ENCODE data around the gene POLR1A. TPM values are rescaled to one million over a fixed set of nuclear protein-coding genes. Genes with fewer than 3 reads are reported as not detected.

POLR1A gene
- total and polyA plus RNA-seq, 7 experiments from 2014 or later = 2.9 to 44.4 (median 19.0) TPM

DNA sequence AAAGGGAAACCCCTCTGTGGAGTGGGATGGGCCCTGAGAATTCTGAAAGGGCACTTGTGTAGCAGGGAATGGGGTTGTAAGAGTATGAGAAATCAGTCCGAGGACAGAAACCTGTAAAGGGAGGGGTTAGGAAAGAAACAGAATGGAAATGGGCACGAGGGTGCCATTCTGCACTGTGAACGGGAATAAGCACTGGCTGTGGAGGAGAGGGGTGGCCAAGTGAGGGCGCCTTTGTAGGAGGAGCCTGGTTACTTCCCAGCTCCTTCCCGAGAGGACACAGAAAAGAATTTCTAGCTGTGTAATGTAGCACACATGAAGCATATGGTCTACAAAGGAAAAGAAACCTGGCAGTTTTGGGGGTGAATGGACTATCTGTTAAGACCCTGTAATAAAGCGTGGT, 53.4 kb downstream of the POLR1A start:
- Mint-ChIP-seq H3K27me3 (no peaks in the 10 kb centered on the region), H3K36me3 (peaks cover 14 to 60% (median 20%) of the 10 kb centered on the region in 5 donors), H3K4me1 (peaks cover 0 to 8% (median 0%) of the 10 kb centered on the region in 7 donors), H3K27ac (no peak overlapping the region), H3K4me3 (no peak overlapping the region), H3K9me3 (no peaks in the 10 kb centered on the region)
- no peaks in the 10 kb centered on the region for H3K9me3 ChIP-seq (ENCODE audit: control insufficient read depth in 2 of 3, low read length in 3 of 3)
- no peaks in the 10 kb centered on the region for H3K27me3 ChIP-seq (ENCODE audit: control insufficient read depth in 2 of 2, insufficient read depth in 2 of 2, low read length in 2 of 2)
- no peak overlapping the region for H3K4me3 ChIP-seq (ENCODE audit: low read length)
- DNase-seq (no peak), ATAC-seq (no peak)
- ChIA-PET POLR2A (no interaction called here), CTCF (no interaction called here)
- no peaks in the 10 kb centered on the region for H3K4me1 ChIP-seq (ENCODE audit: control insufficient read depth in 2 of 2, insufficient read depth in 2 of 2, low read length in 2 of 2)
- intact Hi-C loops (cut with micrococcal nuclease) = no loop called here
- H3K36me3 ChIP-seq (ENCODE audit: control insufficient read depth in 2 of 3, insufficient read depth in 3 of 3, low read length in 3 of 3) = peaks cover 0 to 72% (median 12%) of the 10 kb centered on the region in 3 experiments
- no peak overlapping the region for H3K27ac ChIP-seq (ENCODE audit: low read depth, low read length)

DNA sequence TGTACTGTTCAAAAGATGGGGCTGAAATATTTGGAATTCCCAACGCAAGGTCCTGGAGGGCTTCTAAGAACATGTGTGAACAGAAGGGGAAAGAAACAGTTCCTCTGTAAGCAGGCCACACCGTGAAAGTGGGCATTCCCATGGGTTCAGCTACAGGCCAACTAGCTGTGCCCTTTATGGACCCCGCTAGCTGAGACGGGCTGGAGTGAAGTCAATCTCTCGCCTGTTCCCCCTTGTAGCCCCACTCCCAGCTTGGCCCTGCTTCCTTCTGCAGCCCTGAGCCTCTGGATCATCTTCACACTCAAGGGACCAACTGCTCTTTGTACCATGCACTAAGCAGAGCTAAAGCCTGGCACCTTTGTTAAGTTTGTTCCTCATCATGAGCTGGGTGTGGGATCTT, 55.4 kb downstream of the POLR1A start:
- no peak overlapping the region for H3K4me3 Mint-ChIP-seq
- Histone ChIP-seq H3K4me3 (ENCODE audit: low read length) (no peak overlapping the region), H3K27me3 (ENCODE audit: control insufficient read depth in 2 of 2, insufficient read depth in 2 of 2, low read length in 2 of 2) (no peaks in the 10 kb centered on the region), H3K27ac (ENCODE audit: low read depth, low read length) (no peak overlapping the region), H3K36me3 (ENCODE audit: control insufficient read depth in 2 of 3, insufficient read depth in 3 of 3, low read length in 3 of 3) (peaks cover 6 to 81% (median 12%) of the 10 kb centered on the region in 3 experiments), H3K9me3 (ENCODE audit: control insufficient read depth in 2 of 3, low read length in 3 of 3) (no peaks in the 10 kb centered on the region), H3K4me1 (ENCODE audit: control insufficient read depth in 2 of 2, insufficient read depth in 2 of 2, low read length in 2 of 2) (no peaks in the 10 kb centered on the region)
- intact Hi-C loops (cut with micrococcal nuclease) = no loop called here
- POLR2A ChIA-PET = no interaction called here
- ATAC-seq (no peak), DNase-seq (no peak)
- peaks cover 18 to 61% (median 30%) of the 10 kb centered on the region in 5 donors for H3K36me3 Mint-ChIP-seq
- H3K4me1 Mint-ChIP-seq = peaks cover 0 to 4% (median 0%) of the 10 kb centered on the region in 7 donors
- peak overlapping the region in 2 of 9 donors; percentile 46 for H3K27ac Mint-ChIP-seq
- no peaks in the 10 kb centered on the region for H3K27me3 Mint-ChIP-seq
- CTCF ChIA-PET = interaction anchor here (1.6 kb wide), 1 partner anchor 9 kb away, joined by 6 read pairs; no protein-coding TSS in a partner anchor
- H3K9me3 Mint-ChIP-seq = no peaks in the 10 kb centered on the region

DNA sequence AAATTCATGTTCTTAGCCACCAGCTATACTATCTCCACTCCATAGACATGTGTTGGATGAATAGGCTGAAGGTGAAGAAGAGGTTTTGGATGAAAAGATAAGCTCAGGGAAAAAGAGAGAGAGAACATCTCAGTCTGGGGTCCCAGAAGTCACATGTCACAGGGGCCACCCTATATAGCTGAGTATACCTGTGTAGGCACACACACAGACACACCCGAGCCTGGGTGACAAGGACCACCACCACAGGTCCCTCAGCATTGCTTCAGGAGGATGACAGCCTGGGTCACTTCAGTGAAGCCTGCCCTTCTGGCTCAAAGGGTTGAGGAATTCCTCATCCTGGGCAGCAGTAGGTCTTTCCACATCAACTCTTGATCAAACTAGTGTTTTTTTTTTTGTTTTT, 56.2 kb downstream of the POLR1A start:
- POLR2A ChIA-PET = interaction anchor here (0.6 kb wide), 1 partner anchor 737 kb away, joined by 4 read pairs; no protein-coding TSS in a partner anchor
- no peak for ATAC-seq
- H3K4me3 ChIP-seq (ENCODE audit: low read length) = no peak overlapping the region
- intact Hi-C loops (cut with micrococcal nuclease) = no loop called here
- peaks cover 20 to 65% (median 37%) of the 10 kb centered on the region in 5 donors for H3K36me3 Mint-ChIP-seq
- no peak overlapping the region for H3K27ac Mint-ChIP-seq
- no peak overlapping the region for H3K27ac ChIP-seq (ENCODE audit: low read depth, low read length)
- H3K4me1 Mint-ChIP-seq = peaks cover 0 to 4% (median 0%) of the 10 kb centered on the region in 7 donors
- no peaks in the 10 kb centered on the region for H3K27me3 Mint-ChIP-seq
- H3K4me1 ChIP-seq (ENCODE audit: control insufficient read depth in 2 of 2, insufficient read depth in 2 of 2, low read length in 2 of 2) = no peaks in the 10 kb centered on the region
- H3K9me3 ChIP-seq (ENCODE audit: control insufficient read depth in 2 of 3, low read length in 3 of 3) = no peaks in the 10 kb centered on the region
- H3K36me3 ChIP-seq (ENCODE audit: control insufficient read depth in 2 of 3, insufficient read depth in 3 of 3, low read length in 3 of 3) = peaks cover 6 to 84% (median 12%) of the 10 kb centered on the region in 3 experiments
- H3K4me3 Mint-ChIP-seq = no peak overlapping the region
- H3K27me3 ChIP-seq (ENCODE audit: control insufficient read depth in 2 of 2, insufficient read depth in 2 of 2, low read length in 2 of 2) = no peaks in the 10 kb centered on the region
- no peaks in the 10 kb centered on the region for H3K9me3 Mint-ChIP-seq
- CTCF ChIA-PET = interaction anchor here (1.6 kb wide), 1 partner anchor 8 kb away, joined by 6 read pairs; no protein-coding TSS in a partner anchor
- no peak for DNase-seq

DNA sequence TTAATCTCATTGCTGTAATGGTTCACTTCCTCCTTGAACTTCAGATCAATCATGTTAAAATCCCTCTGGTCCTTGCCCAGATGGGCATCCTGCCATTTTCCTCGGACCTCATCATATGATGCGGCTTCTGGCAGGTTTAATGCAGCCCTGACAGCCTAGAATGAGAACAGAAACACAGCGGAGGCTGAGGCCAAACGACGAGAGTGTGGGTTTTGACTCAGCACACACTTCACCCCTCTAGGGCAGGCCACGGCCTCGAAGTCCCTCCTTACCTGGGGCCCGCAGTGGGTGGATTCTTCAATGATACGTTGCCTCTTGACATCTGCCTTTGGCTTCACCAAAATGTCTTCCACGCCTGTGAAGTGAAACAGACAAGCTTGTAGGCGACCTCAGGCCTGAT, 56.8 kb downstream of the POLR1A start:
- peaks cover 0 to 4% (median 0%) of the 10 kb centered on the region in 7 donors for H3K4me1 Mint-ChIP-seq
- CTCF ChIA-PET = no interaction called here
- Histone ChIP-seq H3K4me3 (ENCODE audit: low read length) (no peak overlapping the region), H3K27me3 (ENCODE audit: control insufficient read depth in 2 of 2, insufficient read depth in 2 of 2, low read length in 2 of 2) (no peaks in the 10 kb centered on the region), H3K9me3 (ENCODE audit: control insufficient read depth in 2 of 3, low read length in 3 of 3) (no peaks in the 10 kb centered on the region), H3K4me1 (ENCODE audit: control insufficient read depth in 2 of 2, insufficient read depth in 2 of 2, low read length in 2 of 2) (no peaks in the 10 kb centered on the region), H3K27ac (ENCODE audit: low read depth, low read length) (no peak overlapping the region), H3K36me3 (ENCODE audit: control insufficient read depth in 2 of 3, insufficient read depth in 3 of 3, low read length in 3 of 3) (peaks cover 6 to 86% (median 12%) of the 10 kb centered on the region in 3 experiments)
- H3K4me3 Mint-ChIP-seq = no peak overlapping the region
- intact Hi-C loops (cut with micrococcal nuclease) = no loop called here
- H3K9me3 Mint-ChIP-seq = no peaks in the 10 kb centered on the region
- no peaks in the 10 kb centered on the region for H3K27me3 Mint-ChIP-seq
- H3K27ac Mint-ChIP-seq = peak overlapping the region in 3 of 9 donors; percentile 45 to 62 (median 54)
- ATAC-seq (no peak), DNase-seq (no peak)
- peaks cover 21 to 60% (median 32%) of the 10 kb centered on the region in 5 donors for H3K36me3 Mint-ChIP-seq
- POLR2A ChIA-PET = interaction anchor here (0.6 kb wide), 1 partner anchor 736 kb away, joined by 4 read pairs; no protein-coding TSS in a partner anchor

DNA sequence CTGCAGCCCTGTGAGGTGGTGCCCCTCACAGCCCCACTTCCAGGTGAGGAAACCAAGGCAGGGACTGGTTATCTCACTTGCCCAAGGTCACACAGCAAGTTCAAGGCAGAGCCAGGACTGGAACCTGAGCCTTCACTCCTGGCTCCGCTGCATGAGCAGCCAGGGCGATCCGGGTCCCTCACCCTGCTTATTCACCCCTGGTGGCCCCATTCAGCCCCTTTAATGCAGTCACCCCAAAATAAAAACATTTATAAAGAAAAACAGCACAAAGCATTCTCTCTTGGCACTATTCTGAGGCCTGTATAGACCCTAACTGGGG, 57.3 kb downstream of the POLR1A start:
- no peak overlapping the region for H3K4me3 Mint-ChIP-seq

DNA sequence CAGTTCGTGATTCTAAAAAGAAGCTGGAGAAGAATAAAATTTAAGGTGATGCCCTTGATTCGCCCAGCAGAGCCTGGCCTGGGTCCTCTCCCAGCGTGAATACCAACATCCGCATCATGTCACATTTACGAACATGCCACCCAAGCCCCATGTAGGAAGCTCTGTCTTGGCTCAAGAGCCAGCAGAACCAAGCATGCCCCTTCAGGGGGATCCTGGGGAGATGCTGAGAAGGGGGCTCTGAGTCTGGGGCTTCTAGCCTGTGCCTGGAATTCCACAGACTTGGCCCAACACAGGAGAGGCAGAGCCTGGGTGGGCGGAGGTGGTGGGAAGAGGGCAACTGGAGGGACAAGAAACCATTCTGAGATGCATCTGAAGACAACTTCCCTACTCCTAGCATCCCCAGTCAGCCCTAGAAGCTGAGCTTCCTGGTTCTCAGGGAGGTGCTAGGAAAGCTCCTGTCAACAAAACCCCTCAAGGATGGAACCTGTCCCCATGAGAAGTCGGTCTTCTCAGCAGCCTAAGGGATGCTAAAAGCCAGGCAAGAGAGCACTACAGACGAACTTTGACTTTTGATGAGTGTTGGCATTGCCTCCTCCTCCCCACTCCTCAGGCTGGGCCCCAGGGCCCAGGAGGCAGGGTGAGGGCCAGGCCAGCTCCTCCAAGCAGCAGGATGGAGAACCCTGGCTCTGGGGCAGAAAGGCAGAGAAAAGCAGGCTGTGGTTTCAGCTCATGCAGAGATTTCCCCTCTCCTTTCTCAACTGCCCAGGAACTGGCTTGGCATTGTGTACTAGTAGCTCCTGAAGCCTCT, 57.9 kb downstream of the POLR1A start:
- Histone ChIP-seq H3K9me3 (ENCODE audit: control insufficient read depth in 2 of 3, low read length in 3 of 3) (no peaks in the 10 kb centered on the region), H3K27ac (ENCODE audit: low read depth, low read length) (no peak overlapping the region), H3K36me3 (ENCODE audit: control insufficient read depth in 2 of 3, insufficient read depth in 3 of 3, low read length in 3 of 3) (peaks cover 8 to 88% (median 10%) of the 10 kb centered on the region in 3 experiments), H3K4me3 (ENCODE audit: low read length) (no peak overlapping the region), H3K27me3 (ENCODE audit: control insufficient read depth in 2 of 2, insufficient read depth in 2 of 2, low read length in 2 of 2) (no peaks in the 10 kb centered on the region), H3K4me1 (ENCODE audit: control insufficient read depth in 2 of 2, insufficient read depth in 2 of 2, low read length in 2 of 2) (no peaks in the 10 kb centered on the region)
- ChIA-PET POLR2A (no interaction called here), CTCF (no interaction called here)
- no peak for DNase-seq
- Mint-ChIP-seq H3K4me1 (peaks cover 0 to 4% (median 1%) of the 10 kb centered on the region in 7 donors), H3K27me3 (no peaks in the 10 kb centered on the region), H3K27ac (peak overlapping the region in 1 of 9 donors; percentile 15), H3K9me3 (no peaks in the 10 kb centered on the region), H3K36me3 (peaks cover 20 to 60% (median 28%) of the 10 kb centered on the region in 5 donors), H3K4me3 (no peak overlapping the region)
- intact Hi-C loops (cut with micrococcal nuclease) = no loop called here
- ATAC-seq = no peak

More for the DNA sequence above, 57.3 kb downstream of the POLR1A start:
- Histone ChIP-seq H3K27ac (ENCODE audit: low read depth, low read length) (no peak overlapping the region), H3K4me3 (ENCODE audit: low read length) (no peak overlapping the region), H3K36me3 (ENCODE audit: control insufficient read depth in 2 of 3, insufficient read depth in 3 of 3, low read length in 3 of 3) (peaks cover 8 to 86% (median 10%) of the 10 kb centered on the region in 3 experiments), H3K27me3 (ENCODE audit: control insufficient read depth in 2 of 2, insufficient read depth in 2 of 2, low read length in 2 of 2) (no peaks in the 10 kb centered on the region), H3K4me1 (ENCODE audit: control insufficient read depth in 2 of 2, insufficient read depth in 2 of 2, low read length in 2 of 2) (no peaks in the 10 kb centered on the region), H3K9me3 (ENCODE audit: control insufficient read depth in 2 of 3, low read length in 3 of 3) (no peaks in the 10 kb centered on the region)
- Mint-ChIP-seq H3K36me3 (peaks cover 15 to 59% (median 30%) of the 10 kb centered on the region in 5 donors), H3K27me3 (no peaks in the 10 kb centered on the region), H3K4me1 (peaks cover 0 to 4% (median 0%) of the 10 kb centered on the region in 7 donors), H3K9me3 (no peaks in the 10 kb centered on the region), H3K27ac (peak overlapping the region in 2 of 9 donors; percentile 15 to 45)
- DNase-seq (no peak), ATAC-seq (no peak)
- POLR2A ChIA-PET = no interaction called here
- CTCF ChIA-PET = no interaction called here
- intact Hi-C loops (cut with micrococcal nuclease) = no loop called here
